HUDEP-2 (cell line): ENCODE results near the gene AIG1.
"Not testable (repeated sequence)": the region's sequence is repeated elsewhere in the genome, so short reads cannot be mapped to it uniquely, and the experiment has no call there.

Experiments
- DNase-seq, 76 experiments: peaks; one replicate each; lab custom pipeline; 2025; ENCODE audit not compliant: unreplicated experiment in 76 of 76; lab: John Stamatoyannopoulos, UW

The AIG1 gene

DNA sequence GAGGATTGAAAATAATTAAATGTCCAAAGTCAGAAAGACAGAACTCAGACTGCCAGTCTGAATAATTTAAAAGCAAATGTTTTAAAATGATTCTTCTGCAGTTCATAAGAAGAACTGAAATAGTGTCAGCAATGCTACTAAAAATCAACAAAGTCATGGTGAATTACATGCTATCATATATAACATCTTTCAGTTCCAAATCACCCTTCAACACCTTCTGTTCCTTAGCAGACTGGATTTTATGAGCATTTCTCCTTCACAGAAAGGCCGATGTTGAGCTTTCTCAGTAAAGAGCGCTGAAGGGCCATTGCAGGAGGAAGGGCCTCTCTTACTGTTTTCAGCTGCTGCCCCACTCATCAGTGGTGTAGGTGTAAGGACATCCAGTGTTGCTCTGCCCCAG is 63.3 kb downstream of the AIG1 start:
- DNase-seq, result no peak

DNA sequence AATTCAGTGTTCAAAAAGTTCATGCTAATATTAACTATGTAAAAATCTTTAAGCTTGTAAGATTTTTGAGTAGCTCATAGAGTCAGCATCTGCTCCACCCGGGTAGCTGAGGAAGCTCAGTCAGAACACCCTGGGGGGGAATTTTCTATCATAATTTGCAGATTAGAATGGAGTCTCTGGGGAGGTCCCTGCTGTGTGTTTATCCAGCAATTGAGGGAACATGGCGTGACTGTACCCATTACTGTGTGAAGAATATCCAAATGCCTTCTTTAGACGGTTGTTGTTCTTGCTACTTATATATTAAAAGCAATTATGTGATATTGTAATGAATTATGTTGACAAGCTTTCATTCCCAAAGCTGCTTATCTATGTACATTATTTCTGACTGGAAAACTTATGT is 64.8 kb downstream of the AIG1 start:
- no peak for DNase-seq

DNA sequence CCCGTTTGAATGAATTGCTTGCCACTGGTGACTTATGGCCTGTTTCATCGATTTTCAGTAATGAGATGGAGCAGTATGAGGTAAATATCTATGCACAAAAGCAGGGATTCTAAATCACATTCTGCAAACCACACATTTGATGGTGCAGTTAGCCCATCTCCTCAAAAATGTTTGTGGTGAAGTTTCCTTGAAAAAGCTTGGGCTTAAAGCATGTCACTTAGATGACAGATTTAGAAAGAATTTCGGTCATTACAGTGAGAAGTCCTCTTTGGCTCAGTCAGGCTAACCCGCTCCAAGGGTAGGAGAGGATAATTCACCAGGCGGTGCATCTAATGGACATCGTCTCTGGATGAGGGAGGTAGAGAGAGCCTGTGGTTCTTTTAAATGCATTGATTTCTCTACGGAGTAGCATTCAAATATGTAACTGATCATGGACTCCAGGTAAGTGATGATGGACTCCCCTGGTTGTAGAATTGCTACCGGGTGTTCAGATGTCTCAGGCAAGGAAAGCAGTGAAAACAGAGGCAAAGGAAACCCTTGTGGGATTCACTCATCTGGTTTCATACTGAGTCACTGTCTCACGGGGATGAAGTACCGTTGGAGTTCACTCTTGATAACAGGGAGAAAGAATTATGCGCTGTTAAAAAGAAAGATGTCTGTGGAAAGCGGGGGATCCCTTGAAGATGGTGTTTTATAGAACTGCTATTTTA is 65.3 kb downstream of the AIG1 start:
- DNase-seq, result no peak

DNA sequence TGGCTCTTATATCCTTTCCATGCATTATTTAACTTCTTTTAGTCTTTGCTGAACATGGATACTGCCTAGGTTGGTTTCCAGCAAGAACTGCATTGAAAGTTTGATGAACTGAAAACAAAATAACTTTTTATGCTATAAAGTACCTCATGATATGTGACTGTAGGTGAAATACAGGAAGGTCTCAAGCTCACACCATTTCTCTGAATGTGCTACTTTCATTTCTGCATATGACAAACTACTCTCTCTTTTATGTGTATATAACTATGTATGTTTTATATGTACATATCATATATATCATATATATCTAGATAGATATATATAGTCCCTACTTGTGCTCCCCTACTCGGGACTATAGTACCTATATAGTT is 65.9 kb downstream of the AIG1 start:
- DNase-seq, result no peak

DNA sequence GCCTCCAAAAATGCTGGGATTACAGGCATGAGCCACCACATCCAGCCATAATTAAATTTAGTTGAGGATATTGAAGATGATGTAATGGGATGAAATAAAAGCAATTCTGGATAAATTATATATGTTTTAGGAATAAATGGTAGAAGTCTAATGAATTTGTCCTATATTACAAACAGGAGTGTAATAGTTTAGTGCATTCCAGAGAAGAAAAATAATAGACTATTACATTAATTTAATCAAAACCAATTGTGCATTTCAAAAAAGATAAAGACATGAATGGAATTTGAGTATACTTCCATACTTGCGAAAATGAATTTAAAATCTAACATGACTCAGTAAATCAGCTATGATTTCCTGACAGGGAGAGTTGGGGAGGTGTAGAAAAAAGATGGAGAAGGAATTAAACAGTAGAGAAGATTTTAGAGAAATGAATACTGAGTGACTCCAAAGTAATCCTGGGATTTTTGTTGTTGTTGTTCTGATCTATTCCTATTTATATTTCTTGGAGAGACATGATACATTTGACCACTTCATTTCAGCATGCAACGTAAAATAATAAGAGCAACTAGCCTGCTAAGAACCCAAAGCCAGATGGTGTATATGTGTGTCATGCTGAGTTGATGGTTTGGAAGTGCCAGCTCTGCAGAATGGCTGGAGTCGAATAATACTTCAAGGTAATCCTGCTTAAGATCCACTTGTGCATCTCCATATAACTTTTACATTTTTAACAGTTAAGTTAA is 67.4 kb downstream of the AIG1 start:
- DNase-seq, result no peak

DNA sequence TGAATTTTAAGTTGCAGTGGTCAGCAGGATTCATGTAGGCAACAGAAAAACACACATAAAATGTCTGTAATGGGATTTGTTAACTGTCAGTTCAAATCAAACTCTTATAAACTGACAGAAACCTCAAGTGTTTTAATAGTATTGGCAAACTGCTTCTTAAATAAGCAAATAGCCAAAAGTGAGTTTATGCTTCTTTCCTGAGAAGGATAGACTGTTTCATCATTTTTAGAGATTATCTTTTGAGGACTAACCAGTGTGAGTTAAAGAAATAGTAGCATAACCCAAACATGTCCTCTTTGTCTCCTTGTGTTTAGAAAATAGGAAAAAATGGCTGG is 68.0 kb downstream of the AIG1 start:
- no peak for DNase-seq

DNA sequence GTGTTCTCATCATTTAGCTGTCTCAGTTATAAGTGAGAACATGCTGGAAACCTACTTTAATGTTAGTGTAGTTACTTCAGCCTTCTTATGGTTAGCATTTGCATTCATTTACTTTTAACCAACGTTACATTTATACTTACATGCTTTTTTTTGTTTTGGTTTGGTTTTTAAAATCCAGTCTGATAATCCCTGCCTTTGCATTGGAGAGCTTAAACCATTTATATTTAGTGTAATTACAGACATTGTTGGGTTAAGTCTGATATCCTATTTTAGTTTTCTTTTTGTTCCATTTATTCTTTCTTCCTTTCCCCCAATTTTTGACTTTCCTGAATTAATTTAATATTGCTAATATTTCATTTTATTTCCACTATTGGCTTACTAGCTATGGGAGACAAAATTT is 70.2 kb downstream of the AIG1 start:
- DNase-seq, result no peak

DNA sequence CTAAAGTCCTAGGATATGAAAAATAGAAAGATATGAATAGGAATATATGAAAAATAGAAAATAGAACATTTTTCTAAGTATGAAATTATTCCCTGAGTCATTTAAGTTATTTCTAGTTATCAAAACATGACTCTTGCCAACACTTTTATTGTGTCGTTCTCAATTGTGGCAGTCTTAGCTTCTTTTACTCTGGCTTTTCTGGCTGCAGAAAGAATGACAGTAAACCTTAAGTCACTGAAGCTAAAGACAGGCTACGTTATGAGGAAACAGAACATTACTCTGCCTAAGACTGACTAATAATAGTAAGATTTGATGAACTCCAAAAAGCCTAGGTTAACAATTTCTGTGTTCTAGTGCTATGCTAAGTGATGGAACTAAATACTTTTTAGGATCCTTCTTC is 74.6 kb downstream of the AIG1 start:
- DNase-seq, result no peak

DNA sequence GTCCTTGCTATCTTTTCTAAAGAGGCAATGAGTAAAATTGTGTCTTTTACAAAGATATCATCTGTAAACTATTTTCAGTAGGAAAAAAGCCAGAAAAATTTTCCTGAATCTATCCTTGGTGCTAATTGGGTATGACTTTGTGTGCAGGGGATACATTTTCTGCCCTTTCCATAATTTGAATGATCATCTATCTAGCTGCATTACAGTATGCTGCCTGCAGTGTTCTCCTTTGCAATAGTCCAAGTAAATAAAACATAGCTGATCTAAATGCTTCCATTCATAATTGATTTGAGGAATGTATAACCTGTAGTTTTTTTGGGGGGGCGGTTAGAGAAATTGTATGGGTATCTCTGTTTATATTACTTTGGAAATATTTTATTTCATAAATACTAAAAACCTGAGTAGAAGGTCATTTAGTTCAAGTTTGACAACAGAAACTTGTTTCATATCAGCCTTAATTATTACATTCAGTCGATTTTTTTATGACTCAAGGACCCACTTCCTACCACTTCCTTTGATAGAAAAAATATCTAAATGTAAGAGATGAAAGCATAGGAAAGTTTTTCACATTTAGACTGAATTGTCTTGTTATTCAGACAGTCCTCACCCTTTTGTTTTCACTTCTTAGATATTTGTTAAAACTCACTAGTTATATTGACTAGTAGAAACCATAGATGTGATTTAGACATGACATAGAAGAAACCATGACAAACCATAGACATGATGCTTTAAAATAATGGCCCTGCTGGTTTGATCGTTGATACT is 75.3 kb downstream of the AIG1 start:
- no peak for DNase-seq

DNA sequence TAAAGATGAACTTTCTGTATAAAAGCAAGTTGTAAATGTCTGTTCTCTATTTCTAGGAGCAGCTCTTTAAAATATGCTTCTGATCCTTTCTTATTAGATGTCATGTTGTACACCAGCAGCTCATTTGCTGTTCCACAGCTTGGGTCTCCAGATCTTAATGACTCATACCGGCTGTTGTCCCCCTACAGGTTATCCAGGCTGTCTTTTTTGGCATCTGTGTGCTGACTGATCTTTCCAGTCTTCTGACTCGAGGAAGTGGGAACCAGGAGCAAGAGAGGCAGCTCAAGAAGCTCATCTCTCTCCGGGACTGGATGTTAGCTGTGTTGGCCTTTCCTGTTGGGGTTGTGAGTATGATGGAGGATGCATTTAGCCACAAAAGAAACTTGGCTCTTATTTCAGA is 76.0 kb downstream of the AIG1 start:
- no peak for DNase-seq

DNA sequence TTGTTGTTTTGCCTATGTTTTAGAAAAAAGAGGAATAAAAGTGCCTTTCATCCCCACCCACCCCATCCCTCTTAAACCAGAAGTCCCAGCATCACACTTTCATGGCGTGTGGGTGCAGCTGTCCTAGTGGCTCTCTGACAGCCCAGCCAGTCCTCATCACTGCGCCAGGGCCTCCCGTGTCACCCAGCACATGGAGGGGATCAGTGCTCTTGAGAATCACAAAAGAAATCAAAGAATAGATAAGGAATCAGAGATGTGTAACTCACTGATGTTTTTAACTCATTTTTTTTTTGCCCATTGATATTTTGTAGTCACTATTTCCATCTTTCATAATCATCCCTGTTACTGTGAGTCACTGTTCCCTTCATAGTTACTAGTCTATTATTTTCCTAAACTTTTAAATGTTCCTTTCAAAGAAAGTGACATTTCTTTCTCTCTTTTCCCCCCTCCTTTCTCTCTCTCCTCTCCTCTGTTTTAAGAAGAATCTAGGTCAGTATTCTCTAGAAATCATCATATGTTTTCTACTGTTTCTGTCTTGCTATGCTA is 78.6 kb downstream of the AIG1 start:
- no peak for DNase-seq

DNA sequence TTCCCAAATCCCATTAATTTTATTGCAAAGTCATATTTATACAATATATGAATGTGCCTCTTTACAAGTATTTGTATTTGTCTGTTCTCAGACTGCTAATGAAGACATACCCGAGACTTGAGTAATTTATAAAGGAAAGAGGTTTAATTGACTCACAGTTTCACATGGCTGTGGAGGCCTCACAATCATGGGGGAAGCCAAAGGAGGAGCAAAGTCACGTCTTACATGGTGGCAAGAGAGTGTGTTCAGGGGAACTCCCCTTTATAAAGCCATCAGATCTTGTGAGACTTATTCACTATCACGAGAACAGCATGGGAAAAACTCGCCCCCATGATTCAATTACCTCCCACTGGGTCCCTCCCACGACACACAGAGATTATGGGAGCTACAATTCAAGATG is 79.2 kb downstream of the AIG1 start:
- not testable (repeated sequence) for DNase-seq

DNA sequence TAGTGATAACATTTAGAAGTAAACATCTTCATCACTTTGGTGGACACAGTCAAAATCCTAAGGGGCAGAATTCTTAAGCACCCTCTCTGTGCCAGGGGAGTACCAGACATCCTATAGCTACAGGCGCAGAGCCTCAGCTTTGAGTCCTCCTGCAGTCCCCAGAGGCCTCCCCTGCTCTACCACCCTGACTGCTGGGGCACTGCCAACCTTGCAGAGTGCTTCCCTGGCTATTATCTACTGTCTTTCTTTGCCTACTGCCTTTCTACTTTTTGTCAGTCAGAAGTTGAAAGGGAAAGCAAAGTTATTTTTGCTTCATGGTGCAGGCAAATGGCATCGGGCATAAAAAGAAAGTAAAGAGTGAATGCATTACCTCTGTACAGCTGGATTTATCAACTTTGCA is 80.1 kb downstream of the AIG1 start:
- no peak for DNase-seq

DNA sequence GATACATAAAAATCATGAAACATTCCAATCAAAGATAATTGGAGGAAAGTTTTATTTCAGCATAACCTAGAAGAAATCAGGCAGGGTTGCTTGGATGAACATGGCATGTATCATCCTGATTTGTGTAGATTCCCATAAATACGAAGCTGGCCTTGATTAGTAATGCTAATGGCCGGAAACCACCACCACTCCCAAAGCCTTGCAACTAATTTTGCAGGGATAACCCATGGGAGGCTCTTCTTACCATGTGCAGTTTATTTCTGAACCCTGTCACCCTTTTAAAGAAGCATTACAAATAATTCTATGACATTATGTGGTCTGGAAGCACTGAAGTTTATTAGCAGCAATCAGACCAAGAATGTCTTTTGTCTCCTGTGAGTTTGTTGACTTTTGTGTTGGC is 80.8 kb downstream of the AIG1 start:
- no peak for DNase-seq

DNA sequence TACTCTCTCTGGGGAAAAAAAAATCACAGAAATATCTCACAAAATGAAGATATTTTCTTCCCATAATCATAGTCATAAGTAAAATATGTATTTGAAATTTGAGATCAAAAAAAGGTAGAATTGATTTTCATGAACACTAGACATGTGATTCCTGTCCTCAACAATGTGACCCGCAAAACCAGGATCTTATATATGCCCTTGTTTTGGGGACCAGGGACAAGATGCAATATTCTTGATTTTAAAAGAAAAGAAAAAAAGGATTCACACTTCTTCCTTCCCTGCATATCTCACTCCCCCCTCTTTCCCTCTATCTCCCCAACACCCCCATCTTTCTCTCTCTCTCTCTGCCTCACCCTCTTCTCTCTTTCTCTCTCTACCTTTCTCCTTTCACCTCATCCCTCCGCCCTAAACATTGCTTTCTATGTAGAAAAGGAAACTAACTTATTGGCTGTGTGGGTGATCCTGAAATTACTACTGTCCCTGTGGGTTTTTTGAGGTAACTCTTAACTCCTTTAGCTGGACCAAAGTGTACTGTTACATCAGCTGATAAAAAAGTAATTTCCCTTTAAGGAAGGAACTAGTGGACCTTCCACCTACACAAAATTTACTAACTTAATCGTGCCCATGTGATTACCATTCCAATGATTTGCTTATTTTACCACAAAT is 85.6 kb downstream of the AIG1 start:
- DNase-seq, result no peak

DNA sequence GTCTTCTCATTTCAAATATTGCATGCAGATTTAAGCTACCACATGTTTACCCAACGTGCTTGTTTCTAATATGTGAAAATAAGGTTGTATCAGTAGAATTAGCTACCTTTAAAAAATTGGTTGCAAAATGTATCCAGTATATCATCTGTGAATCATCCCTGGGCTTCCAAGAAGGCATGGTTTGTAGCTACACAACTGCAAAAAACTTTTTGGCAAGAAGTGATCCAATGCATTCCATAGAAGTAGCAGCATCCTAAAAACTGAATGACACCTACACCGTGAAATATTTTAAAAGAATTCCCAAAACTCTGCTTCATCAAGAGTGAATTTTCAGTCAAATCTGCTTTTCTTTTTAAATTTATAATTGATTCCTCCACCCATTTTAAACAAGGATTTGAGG is 89.1 kb downstream of the AIG1 start:
- no peak for DNase-seq

DNA sequence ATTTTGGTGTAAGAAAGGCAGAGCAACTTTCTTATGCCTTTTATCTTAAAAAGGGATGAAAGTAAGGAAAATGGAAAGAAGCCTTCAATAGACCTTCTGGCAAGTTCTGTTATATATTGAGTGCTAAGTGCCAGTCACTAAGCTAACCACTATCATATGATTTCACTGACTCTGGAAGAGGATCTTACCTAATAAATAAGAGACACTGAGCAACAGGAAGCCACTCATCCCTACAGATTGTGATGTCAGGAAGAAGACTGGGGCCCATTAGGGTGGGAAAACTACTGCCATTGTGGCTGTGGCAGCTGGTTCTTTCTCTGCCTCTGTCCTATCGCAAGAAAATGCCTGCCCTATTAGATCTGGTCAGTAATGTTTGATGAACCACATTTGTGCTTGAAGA is 89.6 kb downstream of the AIG1 start:
- DNase-seq, result no peak

DNA sequence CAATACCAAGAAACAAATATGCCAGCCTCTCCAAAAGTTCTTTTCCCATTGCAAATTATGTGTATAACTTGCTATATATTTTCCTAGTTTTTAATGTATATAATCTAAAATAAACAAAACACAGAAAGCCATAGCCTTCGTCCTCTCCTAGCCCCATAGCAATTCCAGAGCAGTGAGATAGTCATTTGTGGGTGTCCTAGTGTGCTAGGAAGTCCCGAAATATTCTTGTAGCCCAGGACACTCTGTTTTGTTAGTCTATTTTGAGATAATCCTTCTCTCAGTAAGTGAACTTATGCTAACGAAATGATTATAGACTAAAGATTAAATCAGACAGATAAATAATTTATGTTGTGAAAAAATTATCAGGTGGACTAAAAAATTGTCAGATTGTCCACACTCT is 90.7 kb downstream of the AIG1 start:
- no peak for DNase-seq

DNA sequence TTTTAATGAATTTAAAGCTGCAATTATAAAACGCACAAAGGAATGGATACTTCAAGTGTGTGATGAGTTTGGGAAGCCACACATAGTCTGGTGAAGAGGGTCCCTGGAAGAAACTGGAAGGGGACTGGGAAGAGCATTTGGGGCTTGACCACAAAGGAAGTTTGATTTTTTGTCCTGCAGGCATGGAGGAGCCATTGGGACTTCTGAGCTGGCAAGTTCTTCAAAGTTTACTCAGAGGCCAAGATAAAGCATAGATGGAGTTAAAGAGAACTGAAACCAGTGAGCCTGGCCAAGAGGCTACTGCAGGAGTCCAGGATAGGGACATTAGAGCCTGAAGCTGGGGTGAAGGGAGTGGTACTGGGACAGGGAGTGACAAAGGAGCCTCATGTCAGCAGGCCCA is 95.0 kb downstream of the AIG1 start:
- DNase-seq, result no peak

DNA sequence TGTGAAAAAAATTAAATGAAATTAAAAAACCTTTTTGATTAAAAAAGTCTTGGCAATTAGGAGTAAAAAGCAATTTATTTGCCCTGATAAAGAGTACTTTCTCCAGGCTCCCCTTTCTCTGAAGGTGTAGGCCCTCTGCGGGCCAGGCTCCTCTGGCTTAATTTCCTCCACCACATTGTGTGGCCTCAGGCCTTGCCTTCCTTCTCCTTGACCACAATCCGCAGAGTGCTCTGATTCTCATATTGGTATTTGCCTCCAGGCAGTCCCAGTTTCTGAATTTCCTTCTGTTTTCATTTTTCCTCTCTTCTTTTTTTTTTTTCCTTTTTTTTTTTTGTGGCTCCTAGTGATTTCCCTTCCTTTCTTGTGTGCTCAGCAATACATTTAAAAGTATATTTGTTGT is 96.4 kb downstream of the AIG1 start:
- DNase-seq, result no peak

DNA sequence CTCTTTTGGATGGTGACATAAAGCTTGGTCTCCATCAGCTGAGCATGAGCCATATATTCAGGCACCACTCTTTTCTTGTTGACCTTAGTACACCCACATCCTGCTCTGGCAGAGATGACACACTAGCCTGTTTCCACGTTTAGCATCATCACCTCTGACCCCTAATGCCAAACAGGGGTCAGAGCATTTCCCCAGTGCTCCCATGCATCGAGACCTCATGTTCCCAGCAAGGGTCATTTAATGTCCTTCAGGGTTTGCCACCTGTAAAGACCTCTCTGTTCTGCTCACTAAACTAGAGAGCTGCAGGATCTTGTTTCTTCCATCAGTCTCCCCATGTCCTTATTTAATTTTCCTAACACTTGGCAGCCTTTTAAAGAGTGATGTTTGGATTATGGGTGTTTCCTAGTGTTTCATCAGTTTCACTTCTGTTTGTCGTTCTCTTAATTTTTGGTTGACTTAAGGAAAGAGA is 97.5 kb downstream of the AIG1 start:
- DNase-seq, result no peak
